BJ (cell line): ENCODE results near the gene RAI1. TPM values are rescaled to one million over a fixed set of nuclear protein-coding genes. Genes with fewer than 3 reads are reported as not detected.

ENCODE experiments used
- CTCF ChIA-PET: fragments of 350-600 bp; formaldehyde crosslinking; extraction: SDS; loops from one replicate; lab custom pipeline; 2021; ENCODE audit warnings: antibody characterized with exemption, inconsistent platforms; lab: Yijun Ruan, JAX
- POLR2A ChIA-PET: fragments of 300-600 bp; sonication (Branson Sonifier 250); formaldehyde crosslinking; extraction: SDS; loops from one replicate; lab custom pipeline; 2021; ENCODE audit warnings: antibody characterized with exemption; lab: Charles Lee
- DNase-seq: peaks from one replicate; pipeline ENCODE4 v3.0.0-alpha.2; 2011; ENCODE audit warnings: low read depth
- H3K27me3 ChIP-seq: 2 replicates; pipeline ENCODE4 v1.6.0; 2011; ENCODE audit warnings: low read length; ENCODE audit not compliant: control insufficient read depth, insufficient read depth
- H3K36me3 ChIP-seq: 2 replicates; pipeline ENCODE4 v1.5.1; 2011; ENCODE audit warnings: low read length; ENCODE audit not compliant: control insufficient read depth, insufficient read depth
- H3K4me3 ChIP-seq: 2 replicates; pipeline ENCODE4 v1.5.1; 2011; ENCODE audit warnings: low read depth, mild to moderate bottlenecking, control low read depth, low read length
- CTCF ChIP-seq: IDR thresholded peaks from 2 replicates; pipeline ENCODE4 v1.5.1; 2011; ENCODE audit warnings: low read depth, mild to moderate bottlenecking, control low read depth, inconsistent platforms, low read length, moderate library complexity; ENCODE audit not compliant: insufficient read depth
- polyA plus RNA-seq: library from polyadenylated mRNA; depleted of rRNA; stranded (reverse); fragments of >200 nt; gene quantifications from 2 replicates; pipeline ENCODE4 v1.2.3, GENCODE V29; 2011

Gene RAI1
- polyA plus RNA-seq, 1 experiment: 2.4 TPM

- ChIA-PET POLR2A (no interaction called here), CTCF (interaction anchor here (1.9 kb wide), 1 partner anchor 8 kb away, joined by 13 read pairs; no protein-coding TSS in a partner anchor)
- H3K4me3 ChIP-seq: no peak overlapping the region
- H3K36me3 ChIP-seq: peaks cover 36% of the 10 kb centered on the region
- no peaks in the 10 kb centered on the region for H3K27me3 ChIP-seq
- peak; percentile 20 for DNase-seq
- TF ChIP-seq CTCF: no peak
Observed at GRCh38 chr17:17819561-17819995, 138.3 kb downstream of the RAI1 start.

GRCh38 chr17:17820046-17820445, 138.8 kb downstream of the RAI1 start:
- Histone ChIP-seq H3K27me3 (no peaks in the 10 kb centered on the region), H3K4me3 (no peak overlapping the region), H3K36me3 (peaks cover 32% of the 10 kb centered on the region)
- no peak for TF ChIP-seq CTCF
- DNase-seq: no peak
- ChIA-PET CTCF (interaction anchor here (0.6 to 1.9 kb wide), 3 partner anchors 8 to 65 kb away, joined by 3 to 13 read pairs (median 4); no protein-coding TSS in a partner anchor), POLR2A (no interaction called here)

GRCh38 chr17:17820463-17821158, 139.4 kb downstream of the RAI1 start:
- CTCF ChIA-PET: interaction anchor here (0.6 to 1.9 kb wide), 3 partner anchors 9 to 65 kb away, joined by 3 to 13 read pairs (median 4); no protein-coding TSS in a partner anchor
- TF ChIP-seq CTCF: no peak
- peaks cover 32% of the 10 kb centered on the region for H3K36me3 ChIP-seq
- POLR2A ChIA-PET: no interaction called here
- no peak overlapping the region for H3K4me3 ChIP-seq
- no peak for DNase-seq
- H3K27me3 ChIP-seq: no peaks in the 10 kb centered on the region

- Histone ChIP-seq H3K4me3 (no peak overlapping the region), H3K36me3 (peaks cover 24% of the 10 kb centered on the region), H3K27me3 (no peaks in the 10 kb centered on the region)
- ChIA-PET POLR2A (interaction anchor here (0.6 kb wide), 1 partner anchor 79 kb away, joined by 4 read pairs; no protein-coding TSS in a partner anchor), CTCF (interaction anchor here (1.3 to 1.7 kb wide), 2 partner anchors 10 to 14 kb away, joined by 3 to 10 read pairs; no protein-coding TSS in a partner anchor)
- peak; percentile 49 for DNase-seq
- TF ChIP-seq CTCF: no peak
Observed at GRCh38 chr17:17822189-17822588, 140.9 kb downstream of the RAI1 start.

- DNase-seq: no peak
- Histone ChIP-seq H3K36me3 (peaks cover 21% of the 10 kb centered on the region), H3K27me3 (no peaks in the 10 kb centered on the region), H3K4me3 (no peak overlapping the region)
- TF ChIP-seq CTCF: no peak
- ChIA-PET POLR2A (interaction anchor here (0.6 kb wide), 2 partner anchors 11 to 79 kb away, joined by 4 to 9 read pairs; no protein-coding TSS in a partner anchor), CTCF (interaction anchor here (1.3 to 1.7 kb wide), 2 partner anchors 11 to 13 kb away, joined by 3 to 10 read pairs; no protein-coding TSS in a partner anchor)
Observed at GRCh38 chr17:17822616-17823015, 141.4 kb downstream of the RAI1 start.
